GM12878 (cell line): ENCODE results near the gene GALNT18. TPM values are rescaled to one million over a fixed set of nuclear protein-coding genes. Genes with fewer than 3 reads are reported as not detected.

Experiments
- ATAC-seq: fragments of 200-7000 bp; cut with Tn5 transposase; 3 replicates; pipeline ENCODE4 v1.9.1; 2020; ENCODE audit warnings: mild to moderate bottlenecking, moderate library complexity
- BruUV-seq: library from RNA; stranded (reverse); fragments of 400-500 nt; replicated peaks from 2 replicates; lab custom pipeline; 2021; lab: Mats Ljungman, UMichigan
- CTCF ChIA-PET: fragments of 300-600 bp; sonication (Branson Sonifier 250); formaldehyde crosslinking; extraction: SDS; loops from one replicate; lab custom pipeline; 2021; ENCODE audit warnings: inconsistent platforms; lab: Yijun Ruan, JAX
- POLR2A ChIA-PET: fragments of 350-600 bp; formaldehyde crosslinking; extraction: SDS; loops from one replicate; lab custom pipeline; 2021; ENCODE audit warnings: inconsistent platforms; lab: Charles Lee
- RAD21 ChIA-PET: fragments of 300-600 bp; sonication (Branson Sonifier 250); formaldehyde crosslinking; loops from one replicate; lab custom pipeline; 2023; ENCODE audit warnings: antibody characterized with exemption; ENCODE audit not compliant: unreplicated experiment; lab: Charles Lee
- SMC1A ChIA-PET: fragments of 300-600 bp; sonication (Branson Sonifier 250); formaldehyde crosslinking; loops from one replicate; lab custom pipeline; 2023; ENCODE audit not compliant: unreplicated experiment, uncharacterized antibody; lab: Charles Lee
- DNase-seq: peaks from one replicate; pipeline ENCODE4 v3.0.0-alpha.2; 2011; ENCODE audit warnings: low read depth, low spot score
- FAIRE-seq: peaks from 3 replicates; lab custom pipeline; 2011; peaks lifted over from hg19 to GRCh38; lab: Jason Lieb, UNC
- H2AFZ ChIP-seq: 2 replicates; pipeline ENCODE4 v1.6.0; 2011; ENCODE audit warnings: low read depth, low read length, control low read depth; ENCODE audit not compliant: control insufficient read depth
- H3K27ac ChIP-seq: 2 replicates; pipeline ENCODE4 v1.5.1; 2011; ENCODE audit warnings: control low read depth; ENCODE audit not compliant: control insufficient read depth, insufficient read depth
- H3K27me3 ChIP-seq, 2 experiments: replicated peaks in 1 of 2; 2 replicates each; pipeline versions ENCODE4 v1.6.0 to v1.6.1; 2011; ENCODE audit warnings: low read length in 1 of 2; ENCODE audit not compliant: control insufficient read depth in 2 of 2, insufficient read depth in 2 of 2
- H3K36me3 ChIP-seq, 2 experiments: 2 replicates each; pipeline ENCODE4 v1.5.1; 2011; ENCODE audit warnings: low read length in 1 of 2; ENCODE audit not compliant: control insufficient read depth in 2 of 2, insufficient read depth in 2 of 2
- H3K4me1 ChIP-seq: 2 replicates; pipeline ENCODE4 v1.6.1; 2011; ENCODE audit warnings: mild to moderate bottlenecking, low read length, moderate library complexity, mixed read lengths; ENCODE audit not compliant: control insufficient read depth, insufficient read depth
- H3K4me2 ChIP-seq: 2 replicates; pipeline ENCODE4 v1.6.0; 2011; ENCODE audit warnings: control low read depth; ENCODE audit not compliant: control insufficient read depth, insufficient read depth
- H3K4me3 ChIP-seq: fragments of 200-600 bp; sonication (generic); 2 replicates; pipeline ENCODE4 v1.5.1; 2016
- H3K79me2 ChIP-seq: 2 replicates; pipeline ENCODE4 v1.6.0; 2011; ENCODE audit warnings: low read length; ENCODE audit not compliant: control insufficient read depth, insufficient read depth
- H3K9ac ChIP-seq: 2 replicates; pipeline ENCODE4 v1.8.0; 2011; ENCODE audit warnings: low read length, control low read depth, mixed read lengths; ENCODE audit not compliant: control insufficient read depth, insufficient read depth
- H3K9me3 ChIP-seq: replicated peaks from 3 replicates; pipeline ENCODE4 v1.5.1; 2011; ENCODE audit warnings: mild to moderate bottlenecking, low read length; ENCODE audit not compliant: control insufficient read depth, insufficient read depth
- H4K20me1 ChIP-seq: 2 replicates; pipeline ENCODE4 v1.6.0; 2011; ENCODE audit not compliant: control insufficient read depth, insufficient read depth
- BCL11A ChIP-seq: IDR thresholded peaks from 2 replicates; pipeline ENCODE4 v1.6.1; 2011; ENCODE audit warnings: low read depth, low read length
- CEBPB ChIP-seq, 2 experiments: fragments of 150-350 bp in 1 of 2; IDR thresholded peaks; 2 replicates each; pipeline ENCODE4 v1.6.1; 2012 to 2014; ENCODE audit warnings: low read depth in 2 of 2, low read length in 2 of 2, borderline replicate concordance in 1 of 2, inconsistent platforms in 1 of 2
- ESRRA ChIP-seq: IDR thresholded peaks from 2 replicates; pipeline ENCODE4 v1.6.1; 2012; ENCODE audit warnings: mild to moderate bottlenecking, low read length, improper control_type of control experiment
- EZH2 ChIP-seq: IDR thresholded peaks from 2 replicates; pipeline ENCODE4 v1.6.1; 2012; ENCODE audit warnings: low read depth, mild to moderate bottlenecking, control low read depth, inconsistent platforms, low read length, borderline replicate concordance; ENCODE audit not compliant: control insufficient read depth
- IKZF2 ChIP-seq, 2 experiments: fragments of 450-650 bp; IDR thresholded peaks; 2 replicates each; pipeline ENCODE4 v1.6.1; 2017; ENCODE audit warnings: mild to moderate bottlenecking in 2 of 2, moderate library complexity in 2 of 2
- JUNB ChIP-seq: IDR thresholded peaks from 2 replicates; pipeline ENCODE4 v1.6.1; 2016; ENCODE audit warnings: antibody characterized with exemption, mild to moderate bottlenecking
- PAX8 ChIP-seq: fragments of 450-650 bp; IDR thresholded peaks from 2 replicates; pipeline ENCODE4 v1.6.1; 2017; ENCODE audit warnings: mild to moderate bottlenecking, moderate library complexity
- PML ChIP-seq: IDR thresholded peaks from 2 replicates; pipeline ENCODE4 v1.6.1; 2012; ENCODE audit warnings: low read length, inconsistent platforms
- RAD51 ChIP-seq: fragments of 450-650 bp; IDR thresholded peaks from 2 replicates; pipeline ENCODE4 v1.6.1; 2016; ENCODE audit warnings: moderate library complexity, mild to moderate bottlenecking, inconsistent platforms
- SIN3A ChIP-seq: IDR thresholded peaks from 2 replicates; pipeline ENCODE4 v1.6.1; 2012; ENCODE audit warnings: low read depth, low read length, improper control_type of control experiment
- SMC3 ChIP-seq: IDR thresholded peaks from 2 replicates; pipeline ENCODE4 v1.6.1; 2011; ENCODE audit warnings: low read length, improper control_type of control experiment, borderline replicate concordance
- SP1 ChIP-seq: IDR thresholded peaks from one replicate; pipeline ENCODE4 v1.6.1; 2011; ENCODE audit warnings: low read depth, low read length
- SPI1 ChIP-seq: IDR thresholded peaks from 2 replicates; pipeline ENCODE4 v1.6.1; 2011; ENCODE audit warnings: low read depth, mild to moderate bottlenecking, low read length, moderate library complexity, borderline replicate concordance; ENCODE audit not compliant: insufficient read depth
- SREBF1 ChIP-seq: IDR thresholded peaks from 2 replicates; pipeline ENCODE4 v1.6.1; 2012; ENCODE audit warnings: mild to moderate bottlenecking, low read length
- TARDBP ChIP-seq: IDR thresholded peaks from 2 replicates; pipeline ENCODE4 v1.6.1; 2016; ENCODE audit warnings: borderline replicate concordance
- WRNIP1 ChIP-seq: IDR thresholded peaks from 2 replicates; pipeline ENCODE4 v1.6.1; 2011; ENCODE audit warnings: low read depth, low read length, improper control_type of control experiment, borderline replicate concordance
- ZBED1 ChIP-seq: IDR thresholded peaks from 2 replicates; pipeline ENCODE4 v1.6.1; 2016; ENCODE audit warnings: borderline replicate concordance
- WGBS: methylation state at CpG from one replicate; pipeline ENCODE4 v1.1.6; 2016; ENCODE audit warnings: low lambda C conversion rate; ENCODE audit not compliant: insufficient replicate concordance, insufficient coverage; ENCODE audit errors: missing lambda C conversion rate; 5-methylcytosine and 5-hydroxymethylcytosine counted together
- in situ Hi-C: fragments of 300-500 bp; cut with MboI; formaldehyde crosslinking; loops from 9 replicates; pipeline ENCODE4 v1.14.3; 2018; ENCODE audit warnings: mixed read lengths
- intact Hi-C: fragments of 100-400 bp; cut with micrococcal nuclease; formaldehyde crosslinking; loops from one replicate; pipeline ENCODE4 v1.14.2; 2022; ENCODE audit not compliant: unreplicated experiment
- polyA plus RNA-seq, 11 experiments: library from polyadenylated mRNA; depleted of rRNA in 4 of 11; unstranded in 6 of 11; stranded (reverse) in 5 of 11; fragments of >200 nt; fragmentation: Nextera tagmentation in 4 of 11; fragmentation: Illumina TruSeq in 1 of 11; extraction: Ambion mirVana in 4 of 11; extraction: Trizol in 1 of 11; gene quantifications; 1 replicate in 1 of 11; 2 replicates in 10 of 11; pipeline versions ENCODE4 v1.2.1 to v1.2.3, GENCODE V29; 2011 to 2016; ENCODE audit warnings: inconsistent platforms in 2 of 11, missing spikeins in 2 of 11, low read depth in 1 of 11
- total RNA-seq, 4 experiments: library from RNA; depleted of rRNA in 3 of 4; stranded (reverse); fragments of >200 nt in 3 of 4; fragmentation: Illumina TruSeq in 1 of 4; extraction: Trizol in 1 of 4; gene quantifications; 2 replicates each; pipeline versions ENCODE4 v1.2.1 to v1.2.3, GENCODE V29; 2013 to 2021
- TF ChIP-seq, protein P1 (sequence below): fragments of 450-650 bp; IDR thresholded peaks from 2 replicates; pipeline ENCODE4 v1.6.1; 2016; ENCODE audit warnings: mild to moderate bottlenecking

GALNT18 gene
- total and polyA plus RNA-seq, 10 of the 15 experiments (the other 5 are each of a cell fraction or from before 2014, with no cell fraction given): 1.2 to 14.2 (median 6.3) TPM

GRCh38 chr11:11243590-11244469 lies 378.0 kb downstream of the GALNT18 start (continued):
- TF ChIP-seq, protein P1, sequence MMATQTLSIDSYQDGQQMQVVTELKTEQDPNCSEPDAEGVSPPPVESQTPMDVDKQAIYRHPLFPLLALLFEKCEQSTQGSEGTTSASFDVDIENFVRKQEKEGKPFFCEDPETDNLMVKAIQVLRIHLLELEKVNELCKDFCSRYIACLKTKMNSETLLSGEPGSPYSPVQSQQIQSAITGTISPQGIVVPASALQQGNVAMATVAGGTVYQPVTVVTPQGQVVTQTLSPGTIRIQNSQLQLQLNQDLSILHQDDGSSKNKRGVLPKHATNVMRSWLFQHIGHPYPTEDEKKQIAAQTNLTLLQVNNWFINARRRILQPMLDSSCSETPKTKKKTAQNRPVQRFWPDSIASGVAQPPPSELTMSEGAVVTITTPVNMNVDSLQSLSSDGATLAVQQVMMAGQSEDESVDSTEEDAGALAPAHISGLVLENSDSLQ: peak; percentile 32; the same call in 1 of the 2 replicates
- TF ChIP-seq IKZF2 (IDR thresholded peaks at IDR 0.05) (no peak), SMC3 (no peak), SIN3A (no peak), PAX8 (no peak)

DNA sequence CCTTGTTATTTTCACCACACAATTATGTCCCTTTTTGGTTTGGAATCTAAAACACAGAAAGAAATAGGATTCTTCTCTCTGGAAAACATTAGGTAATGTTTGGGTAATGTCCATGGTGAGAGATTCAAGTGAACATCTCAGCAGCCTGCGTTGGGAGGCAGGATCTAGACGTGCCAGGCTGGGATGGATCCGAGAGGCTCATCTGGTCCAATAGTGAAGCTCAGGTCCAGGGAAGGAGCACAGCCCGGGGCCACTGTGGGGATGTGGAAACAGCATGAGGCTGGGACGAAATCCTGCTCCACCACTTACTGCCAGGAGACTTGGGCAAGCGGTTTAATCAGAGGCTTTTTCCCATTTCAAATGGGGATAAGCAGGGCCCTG lies 378.6 kb downstream of the GALNT18 start:
- in situ Hi-C loops: no loop called here
- no peak for FAIRE-seq

More for the DNA sequence above, 378.6 kb downstream of the GALNT18 start:
- no peak overlapping the region for H3K9ac ChIP-seq
- BruUV-seq: no TSS peak
- H3K4me3 ChIP-seq: no peak overlapping the region
- H4K20me1 ChIP-seq: no peaks in the 10 kb centered on the region
- H3K9me3 ChIP-seq: no peaks in the 10 kb centered on the region
- TF ChIP-seq TARDBP: no peak
- no peak for TF ChIP-seq BCL11A
- TF ChIP-seq WRNIP1: no peak
- no peak for TF ChIP-seq PML
- TF ChIP-seq, protein P1: no peak
- no peak for TF ChIP-seq SP1
- TF ChIP-seq EZH2: no peak
- no peak for TF ChIP-seq ESRRA
- no peak for TF ChIP-seq ZBED1
- no peak for TF ChIP-seq JUNB
- TF ChIP-seq SPI1: no peak
- no peak for TF ChIP-seq SREBF1
- no peak for TF ChIP-seq SIN3A
- no peak for TF ChIP-seq CEBPB (IDR thresholded peaks at IDR 0.05; ENCODE audit: borderline replicate concordance in 1 of 2, low read depth in 2 of 2, low read length in 2 of 2)
- TF ChIP-seq RAD51: no peak
- intact Hi-C loops: no loop called here
- H3K4me2 ChIP-seq: no peak overlapping the region
- H3K27me3 ChIP-seq: no peaks in the 10 kb centered on the region
- no peak overlapping the region for H2AFZ ChIP-seq
- ATAC-seq: no peak
- no peak overlapping the region for H3K27ac ChIP-seq
- no peak for DNase-seq
- SMC1A ChIA-PET: interaction anchor here (0.6 to 3.1 kb wide), 4 partner anchors 9 to 207 kb away, joined by 3 to 23 read pairs (median 3); no protein-coding TSS in a partner anchor
- RAD21 ChIA-PET: interaction anchor here (3.2 kb wide), 1 partner anchor 10 kb away, joined by 15 read pairs; no protein-coding TSS in a partner anchor
- CTCF ChIA-PET: interaction anchor here (1.2 to 4.6 kb wide), 2 partner anchors 11 to 22 kb away, joined by 3 to 24 read pairs; no protein-coding TSS in a partner anchor
- H3K79me2 ChIP-seq: no peaks in the 10 kb centered on the region
- WGBS: 61% methylated on average over 6 of the region's 6 CpGs
- H3K36me3 ChIP-seq: no peaks in the 10 kb centered on the region
- peaks cover 13% of the 10 kb centered on the region; the same call in 1 of the 2 replicates for H3K4me1 ChIP-seq
- POLR2A ChIA-PET: interaction anchor here (0.5 to 1.1 kb wide), 2 partner anchors 9 to 884 kb away, joined by 3 to 4 read pairs; no protein-coding TSS in a partner anchor
